Measurements from ENCODE around the gene DHRS13.

DNA sequence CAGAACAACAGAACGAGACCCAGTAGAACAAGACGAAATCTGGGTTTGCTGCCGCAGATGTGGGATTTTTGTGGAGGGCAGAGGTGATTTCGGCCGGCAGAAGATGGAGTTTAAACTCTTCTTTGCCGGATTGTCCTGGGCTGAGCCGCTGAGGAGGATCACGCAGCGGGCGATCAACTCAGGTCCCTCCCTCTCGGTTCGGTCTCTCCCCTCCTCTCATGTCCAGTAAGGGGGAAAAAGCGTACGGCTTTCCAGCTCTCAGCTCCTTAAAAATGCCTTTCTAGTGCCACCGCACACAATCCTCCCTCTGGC is 46.0 kb upstream of the DHRS13 start:
- TF ChIP-seq, protein P1, sequence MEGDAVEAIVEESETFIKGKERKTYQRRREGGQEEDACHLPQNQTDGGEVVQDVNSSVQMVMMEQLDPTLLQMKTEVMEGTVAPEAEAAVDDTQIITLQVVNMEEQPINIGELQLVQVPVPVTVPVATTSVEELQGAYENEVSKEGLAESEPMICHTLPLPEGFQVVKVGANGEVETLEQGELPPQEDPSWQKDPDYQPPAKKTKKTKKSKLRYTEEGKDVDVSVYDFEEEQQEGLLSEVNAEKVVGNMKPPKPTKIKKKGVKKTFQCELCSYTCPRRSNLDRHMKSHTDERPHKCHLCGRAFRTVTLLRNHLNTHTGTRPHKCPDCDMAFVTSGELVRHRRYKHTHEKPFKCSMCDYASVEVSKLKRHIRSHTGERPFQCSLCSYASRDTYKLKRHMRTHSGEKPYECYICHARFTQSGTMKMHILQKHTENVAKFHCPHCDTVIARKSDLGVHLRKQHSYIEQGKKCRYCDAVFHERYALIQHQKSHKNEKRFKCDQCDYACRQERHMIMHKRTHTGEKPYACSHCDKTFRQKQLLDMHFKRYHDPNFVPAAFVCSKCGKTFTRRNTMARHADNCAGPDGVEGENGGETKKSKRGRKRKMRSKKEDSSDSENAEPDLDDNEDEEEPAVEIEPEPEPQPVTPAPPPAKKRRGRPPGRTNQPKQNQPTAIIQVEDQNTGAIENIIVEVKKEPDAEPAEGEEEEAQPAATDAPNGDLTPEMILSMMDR (IDR thresholded peaks at IDR 0.05; ENCODE audit: borderline replicate concordance, extremely low read depth, low read length, poor library complexity, severe bottlenecking), result no peak
- no peak for TF ChIP-seq EZH2 (IDR thresholded peaks at IDR 0.05; ENCODE audit: borderline replicate concordance, low read depth, low read length, severe bottlenecking)

Measured in DND-41 (cell line).